ENCODE measurements around the gene KLKB1. TPM values are rescaled to one million over a fixed set of nuclear protein-coding genes. Genes with fewer than 3 reads are reported as not detected.

Gene KLKB1
- total RNA-seq, 2 donors from 2014 or later: 1.5 TPM; not detected in 1

- H3K4me3 ChIP-seq: no peak overlapping the region
- no peak overlapping the region for H3K27ac ChIP-seq
- H3K4me1 ChIP-seq (replicated peaks): no peaks in the 10 kb centered on the region
- no peak for DNase-seq (ENCODE audit: low spot score)
- no peaks in the 10 kb centered on the region for H3K27me3 ChIP-seq (replicated peaks; ENCODE audit: insufficient read depth)
- no peaks in the 10 kb centered on the region for H3K36me3 ChIP-seq
- no peaks in the 10 kb centered on the region for H3K9me3 ChIP-seq
- intact Hi-C loops (cut with DNase I): no loop called here
- no peak for TF ChIP-seq POLR2A (IDR thresholded peaks at IDR 0.05)
- TF ChIP-seq, protein P1, sequence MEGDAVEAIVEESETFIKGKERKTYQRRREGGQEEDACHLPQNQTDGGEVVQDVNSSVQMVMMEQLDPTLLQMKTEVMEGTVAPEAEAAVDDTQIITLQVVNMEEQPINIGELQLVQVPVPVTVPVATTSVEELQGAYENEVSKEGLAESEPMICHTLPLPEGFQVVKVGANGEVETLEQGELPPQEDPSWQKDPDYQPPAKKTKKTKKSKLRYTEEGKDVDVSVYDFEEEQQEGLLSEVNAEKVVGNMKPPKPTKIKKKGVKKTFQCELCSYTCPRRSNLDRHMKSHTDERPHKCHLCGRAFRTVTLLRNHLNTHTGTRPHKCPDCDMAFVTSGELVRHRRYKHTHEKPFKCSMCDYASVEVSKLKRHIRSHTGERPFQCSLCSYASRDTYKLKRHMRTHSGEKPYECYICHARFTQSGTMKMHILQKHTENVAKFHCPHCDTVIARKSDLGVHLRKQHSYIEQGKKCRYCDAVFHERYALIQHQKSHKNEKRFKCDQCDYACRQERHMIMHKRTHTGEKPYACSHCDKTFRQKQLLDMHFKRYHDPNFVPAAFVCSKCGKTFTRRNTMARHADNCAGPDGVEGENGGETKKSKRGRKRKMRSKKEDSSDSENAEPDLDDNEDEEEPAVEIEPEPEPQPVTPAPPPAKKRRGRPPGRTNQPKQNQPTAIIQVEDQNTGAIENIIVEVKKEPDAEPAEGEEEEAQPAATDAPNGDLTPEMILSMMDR (IDR thresholded peaks at IDR 0.05): no peak
- WGBS: 93% methylated on average over 3 of the region's 3 CpGs
Observed at GRCh38 chr4:186255122-186255521, 27.8 kb downstream of the KLKB1 start.

DNA sequence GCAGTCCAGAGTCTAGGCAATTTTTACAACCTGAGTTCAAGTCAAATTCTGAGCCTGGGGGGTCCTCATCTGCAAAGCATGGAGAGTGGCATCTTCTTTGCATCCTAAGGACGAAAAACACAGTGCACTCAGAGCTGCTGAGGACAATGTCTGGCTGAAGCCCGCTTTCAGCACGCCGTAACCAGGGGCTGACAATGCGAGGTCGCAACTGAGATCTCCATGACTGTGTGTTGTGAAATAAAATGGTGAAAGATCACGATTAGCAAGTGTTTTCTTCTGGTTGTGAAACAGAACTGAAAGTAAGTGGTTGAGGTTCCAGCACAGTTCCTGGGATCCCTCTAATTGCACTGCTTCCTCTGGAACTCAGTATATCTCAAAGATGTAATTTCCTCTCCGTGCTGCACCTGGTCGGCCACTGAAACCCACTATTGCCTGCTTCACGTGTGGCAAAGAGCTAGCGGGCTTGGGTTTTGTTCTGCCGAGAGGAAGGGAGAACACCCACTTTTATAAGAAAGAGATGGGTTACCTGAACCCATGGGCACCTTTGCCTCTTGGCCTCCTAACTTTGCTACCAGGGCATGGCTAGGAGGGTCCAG is 31.0 kb downstream of the KLKB1 start:
- intact Hi-C loops (cut with DNase I): no loop called here
- Histone ChIP-seq H3K4me1 (replicated peaks) (no peaks in the 10 kb centered on the region), H3K36me3 (no peaks in the 10 kb centered on the region), H3K27ac (no peak overlapping the region), H3K4me3 (no peak overlapping the region), H3K27me3 (replicated peaks; ENCODE audit: insufficient read depth) (no peaks in the 10 kb centered on the region), H3K9me3 (no peaks in the 10 kb centered on the region)
- WGBS: 89% methylated on average over 12 of the region's 12 CpGs
- no peak for TF ChIP-seq POLR2A (IDR thresholded peaks at IDR 0.05)
- no peak for TF ChIP-seq POLR2AphosphoS5 (IDR thresholded peaks at IDR 0.05)
- TF ChIP-seq, protein P1 (IDR thresholded peaks at IDR 0.05): no peak
- DNase-seq (ENCODE audit: low spot score): no peak

GRCh38 chr4:186260117-186260503 is 32.8 kb downstream of the KLKB1 start:
- intact Hi-C loops (cut with DNase I): no loop called here
- DNase-seq (ENCODE audit: low spot score): no peak

DNA sequence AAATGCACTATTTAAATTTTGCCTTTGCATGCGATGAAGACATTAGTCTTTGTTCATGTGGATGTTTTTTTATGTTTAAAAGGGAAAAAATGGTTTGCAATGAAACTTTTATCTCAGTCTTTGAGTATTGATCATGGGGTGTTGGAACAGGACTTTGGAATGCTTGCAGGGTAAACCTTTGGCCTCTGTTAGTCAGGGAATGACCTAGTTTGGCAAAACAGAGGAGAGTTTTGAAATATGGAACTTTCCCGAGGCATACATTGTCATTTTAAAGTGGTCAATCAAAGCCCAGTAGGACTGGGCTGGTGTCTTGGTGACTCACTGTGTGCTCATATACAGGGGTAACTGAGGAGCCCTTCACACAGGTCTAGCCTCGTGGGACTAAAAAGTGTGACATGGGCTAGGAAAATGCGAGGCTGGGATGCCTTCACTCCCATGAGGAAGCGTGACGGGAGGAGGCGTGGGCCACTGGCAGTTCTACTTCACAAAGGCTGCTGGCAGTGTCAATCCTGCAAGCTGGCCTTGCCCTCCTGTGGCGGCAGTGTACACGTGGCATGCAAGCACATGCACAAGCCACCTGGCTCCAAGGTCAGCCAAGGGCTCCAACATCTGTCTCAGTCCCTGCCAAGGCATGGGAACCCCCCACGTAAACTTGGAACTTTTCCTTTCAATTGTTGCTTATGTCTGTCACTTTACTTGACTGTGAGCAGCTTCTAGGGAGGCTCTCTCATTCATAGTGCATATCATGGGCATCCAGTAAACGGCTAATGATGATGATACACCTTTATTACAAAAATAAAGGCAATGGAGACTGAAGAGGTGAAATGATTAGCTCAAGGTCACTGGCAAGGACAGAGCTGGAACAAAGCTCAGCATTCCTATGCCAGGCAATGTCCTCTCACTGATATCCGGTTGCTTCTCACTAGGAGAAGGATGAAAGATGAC is 33.5 kb downstream of the KLKB1 start:
- TF ChIP-seq POLR2A (IDR thresholded peaks at IDR 0.05): no peak
- TF ChIP-seq, protein P1 (IDR thresholded peaks at IDR 0.05): no peak
- no peak for TF ChIP-seq POLR2AphosphoS5 (IDR thresholded peaks at IDR 0.05)
- H3K27ac ChIP-seq: no peak overlapping the region
- H3K4me1 ChIP-seq (replicated peaks): no peaks in the 10 kb centered on the region
- H3K27me3 ChIP-seq (replicated peaks; ENCODE audit: insufficient read depth): no peaks in the 10 kb centered on the region
- H3K36me3 ChIP-seq: no peaks in the 10 kb centered on the region
- no peak overlapping the region for H3K4me3 ChIP-seq
- WGBS: 50% methylated on average over 12 of the region's 12 CpGs
- DNase-seq (ENCODE audit: low spot score): no peak
- H3K9me3 ChIP-seq: no peaks in the 10 kb centered on the region
- intact Hi-C loops (cut with DNase I): no loop called here

More at GRCh38 chr4:186260117-186260503, 32.8 kb downstream of the KLKB1 start:
- Histone ChIP-seq H3K27ac (no peak overlapping the region), H3K9me3 (no peaks in the 10 kb centered on the region), H3K4me1 (replicated peaks) (no peaks in the 10 kb centered on the region), H3K27me3 (replicated peaks; ENCODE audit: insufficient read depth) (no peaks in the 10 kb centered on the region), H3K4me3 (no peak overlapping the region), H3K36me3 (no peaks in the 10 kb centered on the region)
- TF ChIP-seq POLR2AphosphoS5 (IDR thresholded peaks at IDR 0.05) (no peak), POLR2A (IDR thresholded peaks at IDR 0.05) (no peak)
- TF ChIP-seq, protein P1 (IDR thresholded peaks at IDR 0.05): no peak
- 73% methylated on average over 6 of the region's 6 CpGs for WGBS

Measured in prostate gland (tissue), 2 donors.